Amniotic epithelial cell (primary cell): Measurements from ENCODE around the gene BAG1.
A peak's percentile ranks its signal among the peaks of the same experiment; 100 is the strongest.

Experiments
- DNase-seq: peaks from one replicate; pipeline ENCODE4 v3.0.0-alpha.2; 2010; ENCODE audit warnings: low read depth

BAG1 gene

GRCh38 chr9:33264473-33265177, at the start of gene BAG1, which contains the start of gene CHMP5:
BAG1 (minus strand) TSS chr9:33264708.
CHMP5 (plus strand) TSS chr9:33265049; CDS start chr9:33265079, 30 bp downstream.
- DNase-seq: peak; percentile 98

GRCh38 chr9:33311953-33312352, 47.4 kb upstream of the BAG1 start:
- peak; percentile 34 for DNase-seq

GRCh38 chr9:33310748-33311147, 46.2 kb upstream of the BAG1 start:
- no peak for DNase-seq

GRCh38 chr9:33309903-33310302, 45.4 kb upstream of the BAG1 start:
- no peak for DNase-seq

GRCh38 chr9:33307067-33307466, 42.6 kb upstream of the BAG1 start:
- DNase-seq: peak; percentile 52

GRCh38 chr9:33306037-33306436, 41.5 kb upstream of the BAG1 start:
- DNase-seq: peak; percentile 44

GRCh38 chr9:33304362-33304761, 39.9 kb upstream of the BAG1 start:
- no peak for DNase-seq

GRCh38 chr9:33300546-33300945, 36.0 kb upstream of the BAG1 start:
- DNase-seq: no peak

GRCh38 chr9:33297432-33297831, 32.9 kb upstream of the BAG1 start:
- no peak for DNase-seq

GRCh38 chr9:33295571-33295970, 31.1 kb upstream of the BAG1 start:
- no peak for DNase-seq

- no peak for DNase-seq
These were observed 30.3 kb upstream of the BAG1 start for GRCh38 chr9:33294670-33295432.

- DNase-seq: peak; percentile 21
These were observed 29.3 kb upstream of the BAG1 start for GRCh38 chr9:33293782-33294181.

GRCh38 chr9:33291901-33292300, 27.4 kb upstream of the BAG1 start:
- no peak for DNase-seq

GRCh38 chr9:33291031-33291397, 26.5 kb upstream of the BAG1 start:
- DNase-seq: peak; percentile 83

GRCh38 chr9:33290247-33291030, 25.9 kb upstream of the BAG1 start, which contains the start of gene NFX1:
NFX1 (plus strand) TSS chr9:33290516; CDS start chr9:33290573, 57 bp downstream.
- DNase-seq: peak; percentile 99

- DNase-seq: no peak
These were observed 25.4 kb upstream of the BAG1 start for GRCh38 chr9:33289936-33290246.

- DNase-seq: peak; percentile 9
These were observed 25.0 kb upstream of the BAG1 start for GRCh38 chr9:33289496-33289895.

GRCh38 chr9:33288828-33289483, 24.4 kb upstream of the BAG1 start:
- no peak for DNase-seq

GRCh38 chr9:33288235-33288634, 23.7 kb upstream of the BAG1 start:
- no peak for DNase-seq

- DNase-seq: peak; percentile 65
These were observed 22.6 kb upstream of the BAG1 start for GRCh38 chr9:33287087-33287490.

- DNase-seq: peak; percentile 34
These were observed 21.0 kb upstream of the BAG1 start for GRCh38 chr9:33285502-33285901.

GRCh38 chr9:33277484-33277883, 13.0 kb upstream of the BAG1 start:
- DNase-seq: no peak
